HepG2 (cell line): ENCODE data around the gene SLU7. TPM values are rescaled to one million over a fixed set of nuclear protein-coding genes. Genes with fewer than 3 reads are reported as not detected.

Experiments used
- ATF1 ChIP-seq: IDR thresholded peaks from 2 replicates; pipeline ENCODE4 v1.6.1; 2016; ENCODE audit warnings: mild to moderate bottlenecking, control low read depth
- CHD4 ChIP-seq: fragments of 200-600 bp; sonication (generic); IDR thresholded peaks from 2 replicates; pipeline ENCODE4 v1.7.0; 2017; ENCODE audit warnings: mild to moderate bottlenecking, low read length, borderline replicate concordance
- FOSL1 ChIP-seq: sonication (generic); formaldehyde crosslinking; IDR thresholded peaks from 2 replicates; pipeline ENCODE4 v1.9.0; 2021; ENCODE audit warnings: missing genetic modification reagents, borderline replicate concordance
- FOXP1 ChIP-seq, 2 experiments: fragments of 450-650 bp in 1 of 2; IDR thresholded peaks; 2 replicates each; pipeline ENCODE4 v1.6.1; 2017 to 2018; ENCODE audit warnings: antibody characterized with exemption in 1 of 2
- KAT7 ChIP-seq: IDR thresholded peaks from 2 replicates; pipeline ENCODE4 v1.6.1; 2018; ENCODE audit warnings: borderline replicate concordance, missing compliant biosample characterization
- SKIL ChIP-seq: sonication (generic); formaldehyde crosslinking; IDR thresholded peaks from 2 replicates; pipeline ENCODE4 v1.8.0; 2022; ENCODE audit warnings: missing genetic modification reagents, mild to moderate bottlenecking, moderate library complexity, borderline replicate concordance
- SSRP1 ChIP-seq: IDR thresholded peaks from 2 replicates; pipeline ENCODE4 v1.6.1; 2016; ENCODE audit warnings: control low read depth
- TFDP1 ChIP-seq: IDR thresholded peaks from 2 replicates; pipeline ENCODE4 v1.6.1; 2016; ENCODE audit warnings: missing compliant biosample characterization, missing genetic modification reagents, borderline replicate concordance
- ZNF251 ChIP-seq: sonication (generic); formaldehyde crosslinking; IDR thresholded peaks from 2 replicates; pipeline ENCODE4 v1.9.0; 2021; ENCODE audit warnings: mild to moderate bottlenecking, missing genetic modification reagents
- polyA plus RNA-seq, 8 experiments: library from polyadenylated mRNA; depleted of rRNA in 3 of 8; stranded (reverse) in 7 of 8; unstranded in 1 of 8; fragments of >200 nt; fragmentation: Illumina TruSeq in 4 of 8; extraction: Trizol in 4 of 8; gene quantifications; 2 replicates each; pipeline versions ENCODE4 v1.2.1 to v1.2.3, GENCODE V29; 2011 to 2016; ENCODE audit warnings: low read depth in 4 of 8, missing spikeins in 1 of 8, mixed read lengths in 1 of 8; ENCODE audit not compliant: insufficient read depth in 1 of 8
- total RNA-seq, 5 experiments: library from RNA; depleted of rRNA; stranded (reverse); fragments of >200 nt; fragmentation: Illumina TruSeq; extraction: Trizol; gene quantifications; 2 replicates each; pipeline ENCODE4 v1.2.3, GENCODE V29; 2016; ENCODE audit warnings: low read depth in 1 of 5
- TF ChIP-seq, protein P1 (sequence below): sonication (generic); formaldehyde crosslinking; IDR thresholded peaks from one replicate; pipeline ENCODE4 v1.5.1; 2020; ENCODE audit warnings: mild to moderate bottlenecking, missing genetic modification reagents; ENCODE audit errors: not compliant biosample characterization
- TF ChIP-seq, protein P2 (sequence below): sonication (generic); formaldehyde crosslinking; IDR thresholded peaks from 2 replicates; pipeline ENCODE4 v1.8.0; 2022; ENCODE audit warnings: mild to moderate bottlenecking, missing genetic modification reagents; ENCODE audit not compliant: insufficient replicate concordance
- TF ChIP-seq, protein P3 (sequence below): sonication (generic); formaldehyde crosslinking; IDR thresholded peaks from 2 replicates; pipeline ENCODE4 v1.9.0; 2022; ENCODE audit warnings: low read depth, missing genetic modification reagents

SLU7 gene
- total and polyA plus RNA-seq, 2 of the 13 experiments (the other 11 are each of a cell fraction or from before 2014, with no cell fraction given): 24.0 to 39.2 TPM

DNA sequence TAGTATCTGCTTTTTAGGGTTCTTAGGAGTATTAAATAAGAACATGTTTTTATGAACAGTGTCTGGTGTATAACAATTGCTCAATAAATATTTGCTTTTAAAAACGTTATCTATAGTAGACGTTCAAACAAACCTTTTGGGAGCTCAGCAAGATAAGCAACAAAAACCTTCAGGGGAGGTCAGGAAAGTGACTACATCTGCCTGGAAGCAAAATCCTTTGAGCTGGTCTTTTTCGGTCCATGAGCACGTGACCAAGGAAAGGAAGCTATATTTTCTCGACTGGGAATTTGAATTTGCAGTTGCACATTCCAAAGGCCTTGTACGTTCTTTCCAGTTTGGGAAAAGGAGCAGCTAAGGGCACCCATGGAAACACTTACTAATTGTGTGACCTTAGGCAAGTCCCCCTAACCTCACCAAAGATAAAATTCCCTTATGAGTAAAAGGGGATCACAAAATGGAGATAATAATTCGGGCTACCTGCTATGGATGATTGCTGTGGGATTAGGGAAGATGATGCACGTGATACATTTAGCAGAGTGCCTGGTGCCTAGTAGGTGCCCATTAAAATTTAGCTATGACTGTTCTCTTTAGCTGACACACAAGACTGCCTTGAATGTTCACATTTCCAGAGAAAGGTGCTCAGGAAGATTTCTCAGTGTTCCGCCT is 48.1 kb upstream of the SLU7 start (continued):
- TF ChIP-seq FOXP1 (IDR thresholded peaks at IDR 0.05): no peak
- TF ChIP-seq FOXP1 (CRISPR knock-in tag; IDR thresholded peaks at IDR 0.05): 0 out of 2 replicates have a peak, but pooled peaks have one; percentile 30
- TF ChIP-seq TFDP1: no peak
- TF ChIP-seq, protein P1, sequence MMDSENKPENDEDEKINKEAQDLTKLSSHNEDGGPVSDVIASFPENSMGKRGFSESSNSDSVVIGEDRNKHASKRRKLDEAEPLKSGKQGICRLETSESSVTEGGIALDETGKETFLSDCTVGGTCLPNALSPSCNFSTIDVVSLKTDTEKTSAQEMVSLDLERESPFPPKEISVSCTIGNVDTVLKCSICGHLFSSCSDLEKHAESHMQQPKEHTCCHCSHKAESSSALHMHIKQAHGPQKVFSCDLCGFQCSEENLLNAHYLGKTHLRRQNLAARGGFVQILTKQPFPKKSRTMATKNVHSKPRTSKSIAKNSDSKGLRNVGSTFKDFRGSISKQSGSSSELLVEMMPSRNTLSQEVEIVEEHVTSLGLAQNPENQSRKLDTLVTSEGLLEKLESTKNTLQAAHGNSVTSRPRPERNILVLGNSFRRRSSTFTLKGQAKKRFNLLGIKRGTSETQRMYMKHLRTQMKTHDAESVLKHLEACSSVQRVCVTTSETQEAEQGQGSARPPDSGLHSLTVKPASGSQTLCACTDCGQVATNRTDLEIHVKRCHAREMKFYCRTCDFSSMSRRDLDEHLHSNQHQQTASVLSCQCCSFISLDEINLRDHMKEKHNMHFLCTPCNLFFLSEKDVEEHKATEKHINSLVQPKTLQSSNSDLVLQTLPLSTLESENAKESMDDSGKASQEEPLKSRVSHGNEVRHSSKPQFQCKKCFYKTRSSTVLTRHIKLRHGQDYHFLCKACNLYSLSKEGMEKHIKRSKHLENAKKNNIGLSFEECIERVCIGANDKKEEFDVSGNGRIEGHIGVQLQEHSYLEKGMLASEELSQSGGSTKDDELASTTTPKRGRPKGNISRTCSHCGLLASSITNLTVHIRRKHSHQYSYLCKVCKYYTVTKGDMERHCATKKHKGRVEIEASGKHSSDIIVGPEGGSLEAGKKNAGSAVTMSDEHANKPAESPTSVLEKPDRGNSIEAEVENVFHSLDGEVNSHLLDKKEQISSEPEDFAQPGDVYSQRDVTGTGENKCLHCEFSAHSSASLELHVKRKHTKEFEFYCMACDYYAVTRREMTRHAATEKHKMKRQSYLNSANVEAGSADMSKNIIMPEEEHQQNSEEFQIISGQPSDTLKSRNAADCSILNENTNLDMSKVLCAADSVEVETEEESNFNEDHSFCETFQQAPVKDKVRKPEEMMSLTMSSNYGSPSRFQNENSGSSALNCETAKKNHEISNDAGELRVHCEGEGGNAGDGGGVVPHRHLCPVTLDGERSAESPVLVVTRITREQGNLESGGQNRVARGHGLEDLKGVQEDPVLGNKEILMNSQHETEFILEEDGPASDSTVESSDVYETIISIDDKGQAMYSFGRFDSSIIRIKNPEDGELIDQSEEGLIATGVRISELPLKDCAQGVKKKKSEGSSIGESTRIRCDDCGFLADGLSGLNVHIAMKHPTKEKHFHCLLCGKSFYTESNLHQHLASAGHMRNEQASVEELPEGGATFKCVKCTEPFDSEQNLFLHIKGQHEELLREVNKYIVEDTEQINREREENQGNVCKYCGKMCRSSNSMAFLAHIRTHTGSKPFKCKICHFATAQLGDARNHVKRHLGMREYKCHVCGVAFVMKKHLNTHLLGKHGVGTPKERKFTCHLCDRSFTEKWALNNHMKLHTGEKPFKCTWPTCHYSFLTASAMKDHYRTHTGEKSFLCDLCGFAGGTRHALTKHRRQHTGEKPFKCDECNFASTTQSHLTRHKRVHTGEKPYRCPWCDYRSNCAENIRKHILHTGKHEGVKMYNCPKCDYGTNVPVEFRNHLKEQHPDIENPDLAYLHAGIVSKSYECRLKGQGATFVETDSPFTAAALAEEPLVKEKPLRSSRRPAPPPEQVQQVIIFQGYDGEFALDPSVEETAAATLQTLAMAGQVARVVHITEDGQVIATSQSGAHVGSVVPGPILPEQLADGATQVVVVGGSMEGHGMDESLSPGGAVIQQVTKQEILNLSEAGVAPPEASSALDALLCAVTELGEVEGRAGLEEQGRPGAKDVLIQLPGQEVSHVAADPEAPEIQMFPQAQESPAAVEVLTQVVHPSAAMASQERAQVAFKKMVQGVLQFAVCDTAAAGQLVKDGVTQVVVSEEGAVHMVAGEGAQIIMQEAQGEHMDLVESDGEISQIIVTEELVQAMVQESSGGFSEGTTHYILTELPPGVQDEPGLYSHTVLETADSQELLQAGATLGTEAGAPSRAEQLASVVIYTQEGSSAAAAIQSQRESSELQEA (CRISPR knock-in tag): no peak
- no peak for TF ChIP-seq ATF1 (CRISPR knock-in tag)
- peak; percentile 49 for TF ChIP-seq SKIL (CRISPR knock-in tag)
- TF ChIP-seq, protein P2, sequence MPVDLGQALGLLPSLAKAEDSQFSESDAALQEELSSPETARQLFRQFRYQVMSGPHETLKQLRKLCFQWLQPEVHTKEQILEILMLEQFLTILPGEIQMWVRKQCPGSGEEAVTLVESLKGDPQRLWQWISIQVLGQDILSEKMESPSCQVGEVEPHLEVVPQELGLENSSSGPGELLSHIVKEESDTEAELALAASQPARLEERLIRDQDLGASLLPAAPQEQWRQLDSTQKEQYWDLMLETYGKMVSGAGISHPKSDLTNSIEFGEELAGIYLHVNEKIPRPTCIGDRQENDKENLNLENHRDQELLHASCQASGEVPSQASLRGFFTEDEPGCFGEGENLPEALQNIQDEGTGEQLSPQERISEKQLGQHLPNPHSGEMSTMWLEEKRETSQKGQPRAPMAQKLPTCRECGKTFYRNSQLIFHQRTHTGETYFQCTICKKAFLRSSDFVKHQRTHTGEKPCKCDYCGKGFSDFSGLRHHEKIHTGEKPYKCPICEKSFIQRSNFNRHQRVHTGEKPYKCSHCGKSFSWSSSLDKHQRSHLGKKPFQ (CRISPR knock-in tag): no peak
- TF ChIP-seq KAT7 (CRISPR knock-in tag): no peak
- TF ChIP-seq, protein P3, sequence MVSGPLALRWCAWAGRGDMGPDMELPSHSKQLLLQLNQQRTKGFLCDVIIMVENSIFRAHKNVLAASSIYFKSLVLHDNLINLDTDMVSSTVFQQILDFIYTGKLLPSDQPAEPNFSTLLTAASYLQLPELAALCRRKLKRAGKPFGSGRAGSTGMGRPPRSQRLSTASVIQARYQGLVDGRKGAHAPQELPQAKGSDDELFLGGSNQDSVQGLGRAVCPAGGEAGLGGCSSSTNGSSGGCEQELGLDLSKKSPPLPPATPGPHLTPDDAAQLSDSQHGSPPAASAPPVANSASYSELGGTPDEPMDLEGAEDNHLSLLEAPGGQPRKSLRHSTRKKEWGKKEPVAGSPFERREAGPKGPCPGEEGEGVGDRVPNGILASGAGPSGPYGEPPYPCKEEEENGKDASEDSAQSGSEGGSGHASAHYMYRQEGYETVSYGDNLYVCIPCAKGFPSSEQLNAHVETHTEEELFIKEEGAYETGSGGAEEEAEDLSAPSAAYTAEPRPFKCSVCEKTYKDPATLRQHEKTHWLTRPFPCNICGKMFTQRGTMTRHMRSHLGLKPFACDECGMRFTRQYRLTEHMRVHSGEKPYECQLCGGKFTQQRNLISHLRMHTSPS (CRISPR knock-in tag): no peak
- TF ChIP-seq ZNF251 (CRISPR knock-in tag): no peak
- TF ChIP-seq CHD4: peak; percentile 38; the same call in 1 of the 2 replicates
- no peak for TF ChIP-seq FOSL1 (CRISPR knock-in tag)
- TF ChIP-seq SSRP1 (CRISPR knock-in tag): peak; percentile 91
